ENCODE results near the gene PSAT1.

PSAT1 gene

GRCh38 chr9:78363221-78363620, 66.3 kb downstream of the PSAT1 start:
- Histone ChIP-seq H3K79me2 (ENCODE audit: insufficient read depth, low read depth) (no peaks in the 10 kb centered on the region), H3K4me2 (no peak overlapping the region), H4K20me1 (ENCODE audit: insufficient read depth) (no peaks in the 10 kb centered on the region), H3K4me1 (ENCODE audit: low read depth, poor library complexity, severe bottlenecking) (peaks cover 8% of the 10 kb centered on the region), H3K27me3 (ENCODE audit: insufficient read depth, low read depth) (no peaks in the 10 kb centered on the region), H2AFZ (ENCODE audit: low read depth) (no peak overlapping the region), H3K27ac (no peak overlapping the region), H3K9ac (no peak overlapping the region), H3K36me3 (ENCODE audit: insufficient read depth) (no peaks in the 10 kb centered on the region), H3K4me3 (IDR thresholded peaks at IDR 0.05; ENCODE audit: insufficient read depth, low read depth, low read length) (no peak overlapping the region)
- TF ChIP-seq CTCF (conservative IDR thresholded peaks at IDR 0.05; ENCODE audit: low read depth, low read length), result no peak

DNA sequence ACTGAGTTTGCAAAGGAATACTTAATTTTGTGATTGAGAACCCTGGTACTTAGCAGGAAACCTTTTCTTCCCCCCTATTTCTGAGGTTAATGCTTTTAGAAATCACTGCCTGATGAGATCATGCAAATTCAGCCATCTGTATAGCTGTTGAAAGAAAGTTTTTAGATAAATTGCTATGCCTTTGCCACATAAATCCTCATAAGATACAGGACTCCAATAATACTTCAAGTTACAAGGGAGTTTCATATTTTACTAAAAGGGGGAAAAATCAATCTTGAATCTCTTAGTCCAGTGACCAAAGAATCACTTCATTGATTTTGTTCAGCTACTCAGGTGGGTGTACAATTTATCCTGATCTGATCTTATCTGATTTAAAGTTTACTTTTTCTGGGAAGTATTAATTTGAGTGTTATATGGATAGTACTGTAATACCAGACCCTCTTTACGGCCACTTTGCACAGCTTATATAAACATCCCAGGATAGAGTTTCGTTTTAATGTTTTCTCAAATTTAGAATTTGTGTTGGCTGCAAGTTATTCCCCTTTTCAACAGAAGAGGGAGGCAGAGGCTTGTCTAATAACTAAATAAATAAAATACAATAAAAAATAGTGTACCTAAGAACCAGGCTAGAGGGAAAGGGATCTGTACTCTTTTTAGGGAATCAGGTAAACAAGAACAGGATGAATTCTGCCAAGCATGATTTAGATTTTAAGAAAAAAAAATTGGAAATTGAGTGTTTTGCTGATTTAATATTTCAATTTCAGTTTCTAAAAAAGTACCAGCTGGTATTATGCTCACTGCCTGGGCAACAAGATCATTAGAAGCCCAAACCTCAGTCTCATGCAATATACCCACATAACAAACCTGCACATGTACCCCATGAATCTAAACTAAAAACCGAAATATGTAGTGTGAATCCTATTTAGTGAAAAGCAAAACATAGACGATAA, 69.1 kb downstream of the PSAT1 start:
- H3K27ac ChIP-seq, result no peak overlapping the region
- H3K27me3 ChIP-seq (ENCODE audit: insufficient read depth, low read depth), result no peaks in the 10 kb centered on the region
- H3K79me2 ChIP-seq (ENCODE audit: insufficient read depth, low read depth), result no peaks in the 10 kb centered on the region
- no peaks in the 10 kb centered on the region for H4K20me1 ChIP-seq (ENCODE audit: insufficient read depth)
- H3K9ac ChIP-seq, result no peak overlapping the region
- no peaks in the 10 kb centered on the region for H3K36me3 ChIP-seq (ENCODE audit: insufficient read depth)
- TF ChIP-seq CTCF (conservative IDR thresholded peaks at IDR 0.05; ENCODE audit: low read depth, low read length), result peak; percentile 73
- H3K4me3 ChIP-seq (IDR thresholded peaks at IDR 0.05; ENCODE audit: insufficient read depth, low read depth, low read length), result no peak overlapping the region
- peaks cover 8% of the 10 kb centered on the region for H3K4me1 ChIP-seq (ENCODE audit: low read depth, poor library complexity, severe bottlenecking)
- H3K4me2 ChIP-seq, result peak overlapping the region; percentile 16; the same call in 1 of the 2 replicates
- H2AFZ ChIP-seq (ENCODE audit: low read depth), result peak overlapping the region; percentile 1; the same call in 1 of the 2 replicates

DNA sequence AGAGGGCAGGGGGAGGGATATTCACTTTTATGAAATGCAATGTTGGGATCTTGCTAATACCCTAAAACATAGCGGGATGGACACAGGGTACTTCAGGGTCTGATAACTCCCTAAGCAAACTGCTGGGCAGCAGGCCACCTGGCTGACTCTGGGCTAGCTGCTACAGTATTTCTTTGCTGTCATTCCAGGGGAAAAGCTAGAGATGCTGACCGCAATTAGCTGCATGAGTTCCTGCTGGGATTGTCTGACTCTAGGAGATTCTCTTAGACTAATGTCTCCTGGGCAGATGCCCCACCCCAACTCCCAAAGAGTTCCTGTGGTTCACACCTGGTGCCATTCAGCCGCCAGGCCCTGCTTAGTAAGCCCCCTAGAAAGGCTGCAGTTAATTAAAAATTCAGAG, 69.9 kb downstream of the PSAT1 start:
- H3K4me3 ChIP-seq (IDR thresholded peaks at IDR 0.05; ENCODE audit: insufficient read depth, low read depth, low read length), result no peak overlapping the region
- peaks cover 8% of the 10 kb centered on the region for H3K4me1 ChIP-seq (ENCODE audit: low read depth, poor library complexity, severe bottlenecking)
- TF ChIP-seq CTCF (conservative IDR thresholded peaks at IDR 0.05; ENCODE audit: low read depth, low read length), result no peak
- H3K4me2 ChIP-seq, result no peak overlapping the region
- H3K27me3 ChIP-seq (ENCODE audit: insufficient read depth, low read depth), result no peaks in the 10 kb centered on the region
- H4K20me1 ChIP-seq (ENCODE audit: insufficient read depth), result no peaks in the 10 kb centered on the region
- H3K36me3 ChIP-seq (ENCODE audit: insufficient read depth), result no peaks in the 10 kb centered on the region
- H3K27ac ChIP-seq, result no peak overlapping the region
- H2AFZ ChIP-seq (ENCODE audit: low read depth), result no peak overlapping the region
- no peaks in the 10 kb centered on the region for H3K79me2 ChIP-seq (ENCODE audit: insufficient read depth, low read depth)
- no peak overlapping the region for H3K9ac ChIP-seq

GRCh38 chr9:78368236-78368635, 71.3 kb downstream of the PSAT1 start:
- Histone ChIP-seq H3K9ac (no peak overlapping the region), H3K27ac (no peak overlapping the region), H3K4me1 (ENCODE audit: low read depth, poor library complexity, severe bottlenecking) (peaks cover 8% of the 10 kb centered on the region), H3K4me2 (no peak overlapping the region), H3K27me3 (ENCODE audit: insufficient read depth, low read depth) (no peaks in the 10 kb centered on the region), H2AFZ (ENCODE audit: low read depth) (no peak overlapping the region), H3K36me3 (ENCODE audit: insufficient read depth) (no peaks in the 10 kb centered on the region), H4K20me1 (ENCODE audit: insufficient read depth) (no peaks in the 10 kb centered on the region), H3K79me2 (ENCODE audit: insufficient read depth, low read depth) (no peaks in the 10 kb centered on the region), H3K4me3 (IDR thresholded peaks at IDR 0.05; ENCODE audit: insufficient read depth, low read depth, low read length) (no peak overlapping the region)
- TF ChIP-seq CTCF (conservative IDR thresholded peaks at IDR 0.05; ENCODE audit: low read depth, low read length), result no peak
